ENCODE results near the gene C10orf105. TPM values are rescaled to one million over a fixed set of nuclear protein-coding genes. Genes with fewer than 3 reads are reported as not detected.

The C10orf105 gene
- total and polyA plus RNA-seq, 4 experiments from 2014 or later, result 0.07 to 0.12 (median 0.09) TPM

- ChIA-PET CTCF (ENCODE audit: partially characterized antibody) (interaction anchor here (0.6 to 10.0 kb wide), 19 partner anchors 9 to 433 kb away, joined by 3 to 64 read pairs (median 6); partner anchors contain the start of gene VSIR), POLR2A (ENCODE audit: partially characterized antibody) (interaction anchor here (0.7 to 26.4 kb wide), 9 partner anchors 8 to 429 kb away, joined by 3 to 1191 read pairs (median 24); partner anchors contain the start of genes C10orf105, PSAP, SLC29A3 and VSIR)
- no peaks in the 10 kb centered on the region for H3K9me3 ChIP-seq (ENCODE audit: control insufficient read depth in 1 of 2, low read length in 2 of 2)
- no peaks in the 10 kb centered on the region for H3K27me3 ChIP-seq (ENCODE audit: insufficient read depth, low read length)
- Mint-ChIP-seq H3K36me3 (peaks cover 22 to 40% of the 10 kb centered on the region in 2 donors), H3K9me3 (no peaks in the 10 kb centered on the region), H3K27ac (peak overlapping the region; percentile 92 to 99 (median 98)), H3K27me3 (no peaks in the 10 kb centered on the region), H3K4me1 (peaks cover 75 to 98% (median 92%) of the 10 kb centered on the region in 4 donors), H3K4me3 (peak overlapping the region; percentile 52 to 89 (median 84))
- peak overlapping the region; percentile 58 for H3K27ac ChIP-seq (ENCODE audit: low read depth, low read length)
- peak overlapping the region in 1 of 2 donors; percentile 22 for H3K4me3 ChIP-seq (ENCODE audit: low read length in 2 of 2)
- peaks cover 100% of the 10 kb centered on the region for H3K4me1 ChIP-seq (ENCODE audit: insufficient read depth, low read length)
- intact Hi-C loops (cut with micrococcal nuclease), result loop anchor here (1.0 to 10.0 kb wide), 5 partner anchors 12 to 337 kb away; partner anchors contain the start of genes SPOCK2 and VSIR
- H3K36me3 ChIP-seq (ENCODE audit: insufficient read depth, low read length), result peaks cover 15% of the 10 kb centered on the region
- DNase-seq, result no peak
These were observed 28.3 kb upstream of the C10orf105 start for GRCh38 chr10:71747551-71748523.

- peaks cover 11% of the 10 kb centered on the region for H3K36me3 ChIP-seq (ENCODE audit: insufficient read depth, low read length)
- Mint-ChIP-seq H3K27ac (peak overlapping the region; percentile 92 to 99 (median 98)), H3K4me3 (peak overlapping the region; percentile 52 to 89 (median 68)), H3K9me3 (no peaks in the 10 kb centered on the region), H3K36me3 (peaks cover 19 to 32% of the 10 kb centered on the region in 2 donors), H3K27me3 (no peaks in the 10 kb centered on the region), H3K4me1 (peaks cover 75 to 98% (median 92%) of the 10 kb centered on the region in 4 donors)
- no peak overlapping the region for H3K4me3 ChIP-seq (ENCODE audit: low read length in 2 of 2)
- CTCF ChIA-PET (ENCODE audit: partially characterized antibody), result interaction anchor here (0.6 to 10.0 kb wide), 13 partner anchors 10 to 432 kb away, joined by 3 to 64 read pairs (median 4); partner anchors contain the start of gene VSIR
- peaks cover 100% of the 10 kb centered on the region for H3K4me1 ChIP-seq (ENCODE audit: insufficient read depth, low read length)
- POLR2A ChIA-PET (ENCODE audit: partially characterized antibody), result interaction anchor here (2.5 to 26.4 kb wide), 5 partner anchors 7 to 51 kb away, joined by 24 to 1191 read pairs (median 164); partner anchors contain the start of genes C10orf105 and VSIR
- H3K9me3 ChIP-seq (ENCODE audit: control insufficient read depth in 1 of 2, low read length in 2 of 2), result no peaks in the 10 kb centered on the region
- no peak for DNase-seq
- intact Hi-C loops (cut with micrococcal nuclease), result loop anchor here (10.0 kb wide), 1 partner anchor 338 kb away; the partner anchor contains the start of gene SPOCK2
- no peaks in the 10 kb centered on the region for H3K27me3 ChIP-seq (ENCODE audit: insufficient read depth, low read length)
- peak overlapping the region; percentile 58 for H3K27ac ChIP-seq (ENCODE audit: low read depth, low read length)
These were observed 27.5 kb upstream of the C10orf105 start for GRCh38 chr10:71747039-71747531.

DNA sequence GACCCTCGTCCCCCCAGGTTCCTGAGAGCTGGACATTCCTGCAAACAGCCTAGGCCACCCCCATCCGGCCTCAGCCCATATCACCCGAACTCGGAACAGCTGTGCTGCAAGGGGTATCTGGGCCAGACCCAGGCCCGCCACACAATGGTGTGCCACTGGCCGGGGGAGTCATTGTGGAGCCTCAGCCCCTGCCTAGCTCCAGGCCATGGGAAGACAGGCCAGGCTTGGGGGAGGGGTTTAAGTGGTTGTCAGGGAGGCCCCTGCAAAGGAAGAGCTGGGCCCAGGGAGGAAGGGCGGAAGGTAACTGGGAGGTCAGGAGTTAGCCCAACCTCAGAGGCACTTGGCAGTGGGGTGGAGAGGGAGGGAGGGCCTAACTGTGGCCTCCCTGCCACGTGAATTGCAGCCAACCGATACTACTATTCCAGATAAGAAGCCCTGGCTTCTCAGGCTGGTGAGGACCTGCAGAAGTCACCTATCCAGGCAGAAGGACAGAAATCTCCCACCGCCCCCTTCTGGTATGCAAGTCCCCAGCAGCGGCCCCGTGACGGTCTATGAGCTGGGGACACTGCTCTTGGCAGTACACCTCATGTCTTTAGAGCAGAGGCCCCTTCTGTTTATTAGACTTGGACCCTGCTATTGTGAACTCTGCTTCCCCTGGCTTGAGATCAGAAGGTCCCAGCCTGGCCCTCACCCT lies 26.9 kb upstream of the C10orf105 start:
- peak overlapping the region; percentile 92 to 99 (median 98) for H3K27ac Mint-ChIP-seq
- DNase-seq, result no peak
- POLR2A ChIA-PET (ENCODE audit: partially characterized antibody), result interaction anchor here (1.5 to 26.4 kb wide), 5 partner anchors 11 to 104 kb away, joined by 5 to 1191 read pairs (median 164); partner anchors contain the start of genes C10orf105, PSAP and VSIR
- no peak overlapping the region for H3K4me3 ChIP-seq (ENCODE audit: low read length in 2 of 2)
- peaks cover 100% of the 10 kb centered on the region for H3K4me1 ChIP-seq (ENCODE audit: insufficient read depth, low read length)
- no peaks in the 10 kb centered on the region for H3K27me3 Mint-ChIP-seq
- peaks cover 16 to 27% of the 10 kb centered on the region in 2 donors for H3K36me3 Mint-ChIP-seq
- peak overlapping the region; percentile 58 for H3K27ac ChIP-seq (ENCODE audit: low read depth, low read length)
- intact Hi-C loops (cut with micrococcal nuclease), result loop anchor here (10.0 kb wide), 1 partner anchor 338 kb away; the partner anchor contains the start of gene SPOCK2
- CTCF ChIA-PET (ENCODE audit: partially characterized antibody), result interaction anchor here (1.0 to 10.0 kb wide), 11 partner anchors 10 to 431 kb away, joined by 3 to 64 read pairs (median 6); partner anchors contain the start of gene VSIR
- no peaks in the 10 kb centered on the region for H3K27me3 ChIP-seq (ENCODE audit: insufficient read depth, low read length)
- peaks cover 74 to 98% (median 93%) of the 10 kb centered on the region in 4 donors for H3K4me1 Mint-ChIP-seq
- H3K4me3 Mint-ChIP-seq, result peak overlapping the region in 7 of 8 donors; percentile 61 to 89 (median 68)
- no peaks in the 10 kb centered on the region for H3K9me3 ChIP-seq (ENCODE audit: control insufficient read depth in 1 of 2, low read length in 2 of 2)
- peaks cover 11% of the 10 kb centered on the region for H3K36me3 ChIP-seq (ENCODE audit: insufficient read depth, low read length)
- no peaks in the 10 kb centered on the region for H3K9me3 Mint-ChIP-seq

DNA sequence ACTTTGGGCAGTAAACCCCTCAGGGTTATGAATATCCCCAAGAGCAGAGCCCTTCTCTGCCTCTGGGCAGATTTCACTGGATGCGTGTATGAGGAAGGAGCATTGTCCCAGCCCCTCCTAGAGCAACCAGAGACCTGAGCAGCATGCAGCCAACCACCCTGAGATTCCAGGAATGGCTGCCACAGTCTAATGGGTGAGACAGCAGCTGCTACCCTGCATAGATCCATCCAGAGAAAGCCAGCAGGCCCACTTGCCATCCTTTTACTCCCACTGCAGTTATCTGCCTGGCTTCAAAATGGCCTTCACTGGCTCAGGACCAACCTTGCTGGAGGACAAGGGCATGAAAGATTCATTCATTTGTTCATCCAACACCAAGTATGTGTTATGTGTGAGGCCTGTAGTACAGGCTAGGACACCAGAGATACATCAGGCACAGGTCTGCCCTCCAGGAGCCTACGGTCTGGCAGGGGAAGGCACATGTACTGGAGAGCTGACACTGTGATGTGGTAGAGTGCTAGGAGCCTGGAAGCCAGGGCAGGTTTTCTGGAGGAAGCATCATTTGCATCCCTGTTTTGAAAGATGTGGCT lies 26.2 kb upstream of the C10orf105 start:
- ChIA-PET CTCF (ENCODE audit: partially characterized antibody) (interaction anchor here (1.2 to 10.0 kb wide), 8 partner anchors 9 to 49 kb away, joined by 3 to 64 read pairs (median 16); partner anchors contain the start of gene VSIR), POLR2A (ENCODE audit: partially characterized antibody) (interaction anchor here (1.5 to 26.4 kb wide), 5 partner anchors 12 to 105 kb away, joined by 3 to 1191 read pairs (median 164); partner anchors contain the start of genes C10orf105, PSAP and VSIR)
- Mint-ChIP-seq H3K27me3 (no peaks in the 10 kb centered on the region), H3K27ac (peak overlapping the region; percentile 90 to 99 (median 98)), H3K4me3 (peak overlapping the region in 7 of 8 donors; percentile 40 to 75 (median 66)), H3K4me1 (peaks cover 78 to 100% (median 97%) of the 10 kb centered on the region in 4 donors), H3K36me3 (peaks cover 14 to 23% of the 10 kb centered on the region in 2 donors), H3K9me3 (no peaks in the 10 kb centered on the region)
- intact Hi-C loops (cut with micrococcal nuclease), result loop anchor here (10.0 kb wide), 1 partner anchor 339 kb away; the partner anchor contains the start of gene SPOCK2
- peak in 1 of 5 donors; percentile 35 for DNase-seq
- H3K4me1 ChIP-seq (ENCODE audit: insufficient read depth, low read length), result peaks cover 100% of the 10 kb centered on the region
- H3K27me3 ChIP-seq (ENCODE audit: insufficient read depth, low read length), result no peaks in the 10 kb centered on the region
- H3K4me3 ChIP-seq (ENCODE audit: low read length in 2 of 2), result no peak overlapping the region
- H3K36me3 ChIP-seq (ENCODE audit: insufficient read depth, low read length), result peaks cover 7% of the 10 kb centered on the region
- no peaks in the 10 kb centered on the region for H3K9me3 ChIP-seq (ENCODE audit: control insufficient read depth in 1 of 2, low read length in 2 of 2)
- H3K27ac ChIP-seq (ENCODE audit: low read depth, low read length), result peak overlapping the region; percentile 58

DNA sequence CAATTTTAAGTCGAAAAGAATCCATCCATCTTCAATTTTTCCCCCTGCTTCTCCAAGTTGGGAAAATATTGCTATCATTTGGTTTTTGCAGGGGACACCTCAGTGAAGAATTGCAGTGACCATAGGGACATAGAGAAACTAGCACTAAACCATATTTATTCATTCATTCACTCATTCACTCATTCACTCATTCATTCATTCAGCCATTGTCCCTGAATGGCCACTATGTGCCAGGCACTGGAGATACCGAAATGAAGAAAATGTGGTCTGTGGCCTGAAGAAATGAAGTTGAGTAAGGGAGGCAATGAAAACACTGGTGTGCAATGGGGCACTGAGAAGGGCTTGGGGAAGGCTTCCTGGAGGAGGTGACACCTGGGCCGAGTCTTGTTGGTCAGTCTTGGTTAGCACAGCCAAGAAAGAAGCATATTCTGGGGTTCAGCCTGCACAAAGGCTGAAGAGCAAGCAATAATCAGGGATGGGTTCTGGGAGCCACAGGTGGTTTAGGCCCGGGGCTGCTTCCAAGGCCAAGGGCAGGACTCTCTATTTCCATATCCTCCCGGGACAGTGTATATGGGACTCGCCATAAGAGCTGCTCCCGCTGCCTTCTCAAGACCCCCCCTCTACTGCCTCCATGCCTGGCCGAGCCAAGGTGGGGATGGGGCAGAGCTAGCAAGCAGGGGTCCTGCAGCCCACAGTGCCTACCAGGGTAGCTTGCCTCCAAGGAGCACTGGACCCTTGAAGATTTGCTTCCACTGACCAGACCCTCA lies 25.5 kb upstream of the C10orf105 start:
- Mint-ChIP-seq H3K27me3 (no peaks in the 10 kb centered on the region), H3K9me3 (no peaks in the 10 kb centered on the region), H3K4me3 (peak overlapping the region; percentile 20 to 82 (median 65)), H3K36me3 (peaks cover 7 to 16% of the 10 kb centered on the region in 2 donors), H3K4me1 (peaks cover 78 to 100% (median 97%) of the 10 kb centered on the region in 4 donors), H3K27ac (peak overlapping the region; percentile 27 to 99 (median 92))
- DNase-seq, result peak in 1 of 5 donors; percentile 40
- H3K9me3 ChIP-seq (ENCODE audit: control insufficient read depth in 1 of 2, low read length in 2 of 2), result no peaks in the 10 kb centered on the region
- H3K27ac ChIP-seq (ENCODE audit: low read depth, low read length), result peak overlapping the region; percentile 2
- no peak overlapping the region for H3K4me3 ChIP-seq (ENCODE audit: low read length in 2 of 2)
- peaks cover 100% of the 10 kb centered on the region for H3K4me1 ChIP-seq (ENCODE audit: insufficient read depth, low read length)
- CTCF ChIA-PET (ENCODE audit: partially characterized antibody), result interaction anchor here (2.1 to 10.0 kb wide), 5 partner anchors 8 to 49 kb away, joined by 9 to 64 read pairs (median 29); no protein-coding TSS in a partner anchor
- intact Hi-C loops (cut with micrococcal nuclease), result loop anchor here (10.0 kb wide), 1 partner anchor 340 kb away; the partner anchor contains the start of gene SPOCK2
- H3K36me3 ChIP-seq (ENCODE audit: insufficient read depth, low read length), result peaks cover under 1% of the 10 kb centered on the region
- POLR2A ChIA-PET (ENCODE audit: partially characterized antibody), result interaction anchor here (1.5 to 26.4 kb wide), 5 partner anchors 13 to 106 kb away, joined by 3 to 1191 read pairs (median 164); partner anchors contain the start of genes C10orf105, PSAP and VSIR
- no peaks in the 10 kb centered on the region for H3K27me3 ChIP-seq (ENCODE audit: insufficient read depth, low read length)
